ENCODE measurements around the gene MORN2. TPM values are rescaled to one million over a fixed set of nuclear protein-coding genes. Genes with fewer than 3 reads are reported as not detected.

Gene MORN2
- total and polyA plus RNA-seq, 2 of the 13 experiments (the other 11 are each of a cell fraction or from before 2014, with no cell fraction given), result 7.0 to 28.0 TPM

- TF ChIP-seq CREBL2 (CRISPR knock-in tag; IDR thresholded peaks at IDR 0.05; ENCODE audit: borderline replicate concordance), result no peak
- TF ChIP-seq THAP9 (CRISPR knock-in tag; IDR thresholded peaks at IDR 0.05; ENCODE audit: borderline replicate concordance), result no peak
- TF ChIP-seq PHF5A (CRISPR knock-in tag; IDR thresholded peaks at IDR 0.05; ENCODE audit: low read depth, unreplicated experiment), result no peak
- 0 out of 2 replicates have a peak, but pooled peaks have one; percentile 55 for TF ChIP-seq ZNF280D (CRISPR knock-in tag; IDR thresholded peaks at IDR 0.05)
- peak; percentile 99 for TF ChIP-seq ZNF121 (CRISPR knock-in tag; IDR thresholded peaks at IDR 0.05)
- peak; percentile 99 for TF ChIP-seq ZNF710 (CRISPR knock-in tag; IDR thresholded peaks at IDR 0.05; ENCODE audit: borderline replicate concordance)
- TF ChIP-seq KLF9 (CRISPR knock-in tag; IDR thresholded peaks at IDR 0.05; ENCODE audit: low read depth), result 0 out of 2 replicates have a peak, but pooled peaks have one; percentile 42
- TF ChIP-seq EP300 (IDR thresholded peaks at IDR 0.05; ENCODE audit: low read depth in 2 of 2, low read length in 2 of 2), result peak in 1 of 2 experiments; percentile 75; a peak in 3 of 4 replicates
- peak; percentile 38; the same call in 1 of the 2 replicates for TF ChIP-seq EP300 (CRISPR knock-in tag; IDR thresholded peaks at IDR 0.05; ENCODE audit: borderline replicate concordance)
- peak; percentile 74 for TF ChIP-seq PAXIP1 (CRISPR knock-in tag; conservative IDR thresholded peaks at IDR 0.05)
- TF ChIP-seq RXRA (CRISPR knock-in tag; IDR thresholded peaks at IDR 0.05), result peak; percentile 69; the same call in 1 of the 2 replicates
- peak; percentile 78 for TF ChIP-seq TEAD3 (CRISPR knock-in tag; optimal IDR thresholded peaks at IDR 0.05; ENCODE audit: borderline replicate concordance)
- TF ChIP-seq ZNF275 (CRISPR knock-in tag; IDR thresholded peaks at IDR 0.05; ENCODE audit: borderline replicate concordance), result no peak
- TF ChIP-seq SAP130 (CRISPR knock-in tag; IDR thresholded peaks at IDR 0.05; ENCODE audit: low read depth), result peak; percentile 74
Measured at GRCh38 chr2:38907743-38908562, 32.2 kb downstream of the MORN2 start (continued).
